Cardiac muscle cell (in vitro differentiated cells and primary cell): ENCODE data around the gene ARL16. TPM values are rescaled to one million over a fixed set of nuclear protein-coding genes. Genes with fewer than 3 reads are reported as not detected.

Experiments used
- DNase-seq, 2 donors: peaks; one replicate each; pipeline versions ENCODE4 v3.0.0 to v3.0.0-alpha.2; 2010 to 2017; ENCODE audit warnings: low read depth in 1 of 2, low spot score in 1 of 2
- H3K27ac ChIP-seq: fragments of 200-600 bp; sonication (generic); 2 replicates; pipeline ENCODE4 v1.5.1; 2016
- H3K27me3 ChIP-seq: fragments of 200-600 bp; sonication (generic); 2 replicates; pipeline ENCODE4 v1.6.0; 2016; ENCODE audit warnings: control low read depth
- H3K36me3 ChIP-seq: fragments of 200-600 bp; sonication (generic); 2 replicates; pipeline ENCODE4 v1.5.1; 2016; ENCODE audit warnings: control low read depth
- H3K4me1 ChIP-seq: fragments of 200-600 bp; sonication (generic); 2 replicates; pipeline ENCODE4 v1.8.1; 2017; ENCODE audit warnings: low read depth, mild to moderate bottlenecking, mixed run types
- H3K4me3 ChIP-seq: fragments of 200-600 bp; sonication (generic); 2 replicates; pipeline ENCODE4 v1.5.1; 2016; ENCODE audit warnings: mild to moderate bottlenecking
- H3K9me3 ChIP-seq: fragments of 200-600 bp; sonication (generic); 2 replicates; pipeline ENCODE4 v1.5.1; 2017; ENCODE audit warnings: low read depth, mild to moderate bottlenecking, control low read depth
- CTCF ChIP-seq: IDR thresholded peaks from 2 replicates; pipeline ENCODE4 v1.5.1; 2012; ENCODE audit warnings: low read depth, mild to moderate bottlenecking, low read length
- polyA plus RNA-seq: library from polyadenylated mRNA; unstranded; fragments of >200 nt; fragmentation: Nextera tagmentation; extraction: Ambion mirVana; gene quantifications from 2 replicates; pipeline ENCODE4 v1.2.1, GENCODE V29; 2016
- total RNA-seq: library from RNA; depleted of rRNA; stranded (reverse); fragments of >200 nt; gene quantifications from 2 replicates; pipeline ENCODE4 v1.2.3, GENCODE V29; 2016

The ARL16 gene
- total and polyA plus RNA-seq, 2 experiments from 2014 or later: 44.3 to 109 TPM

GRCh38 chr17:81693509-81694210 lies 10.1 kb upstream of the ARL16 start:
- H3K4me1 ChIP-seq: no peaks in the 10 kb centered on the region
- no peak overlapping the region for H3K27ac ChIP-seq
- H3K9me3 ChIP-seq: no peaks in the 10 kb centered on the region
- H3K36me3 ChIP-seq: peaks cover 37% of the 10 kb centered on the region
- H3K27me3 ChIP-seq: no peaks in the 10 kb centered on the region
- no peak for TF ChIP-seq CTCF
- H3K4me3 ChIP-seq: no peak overlapping the region
- DNase-seq: no peak

GRCh38 chr17:81691608-81692007 lies 8.0 kb upstream of the ARL16 start:
- no peaks in the 10 kb centered on the region for H3K9me3 ChIP-seq
- H3K27me3 ChIP-seq: no peaks in the 10 kb centered on the region
- no peak for TF ChIP-seq CTCF
- no peak for DNase-seq
- no peaks in the 10 kb centered on the region for H3K4me1 ChIP-seq
- no peak overlapping the region for H3K4me3 ChIP-seq
- peaks cover 40% of the 10 kb centered on the region for H3K36me3 ChIP-seq
- H3K27ac ChIP-seq: no peak overlapping the region

GRCh38 chr17:81691196-81691595 lies 7.6 kb upstream of the ARL16 start:
- Histone ChIP-seq H3K27me3 (no peaks in the 10 kb centered on the region), H3K4me3 (no peak overlapping the region), H3K4me1 (no peaks in the 10 kb centered on the region), H3K27ac (no peak overlapping the region), H3K36me3 (peaks cover 40% of the 10 kb centered on the region), H3K9me3 (no peaks in the 10 kb centered on the region)
- DNase-seq: no peak
- no peak for TF ChIP-seq CTCF

GRCh38 chr17:81690549-81690948 lies 7.0 kb upstream of the ARL16 start:
- Histone ChIP-seq H3K4me1 (no peaks in the 10 kb centered on the region), H3K36me3 (peaks cover 39% of the 10 kb centered on the region), H3K9me3 (no peaks in the 10 kb centered on the region), H3K4me3 (no peak overlapping the region), H3K27ac (no peak overlapping the region), H3K27me3 (no peaks in the 10 kb centered on the region)
- no peak for TF ChIP-seq CTCF
- DNase-seq: no peak

GRCh38 chr17:81690066-81690465 lies 6.5 kb upstream of the ARL16 start:
- Histone ChIP-seq H3K27ac (no peak overlapping the region), H3K9me3 (no peaks in the 10 kb centered on the region), H3K4me1 (peaks cover 2% of the 10 kb centered on the region), H3K36me3 (peaks cover 35% of the 10 kb centered on the region), H3K27me3 (no peaks in the 10 kb centered on the region), H3K4me3 (no peak overlapping the region)
- DNase-seq: no peak
- no peak for TF ChIP-seq CTCF

- no peaks in the 10 kb centered on the region for H3K9me3 ChIP-seq
- no peaks in the 10 kb centered on the region for H3K27me3 ChIP-seq
- peaks cover 29% of the 10 kb centered on the region for H3K36me3 ChIP-seq
- no peak for TF ChIP-seq CTCF
- no peak overlapping the region for H3K4me3 ChIP-seq
- peaks cover 8% of the 10 kb centered on the region for H3K4me1 ChIP-seq
- H3K27ac ChIP-seq: no peak overlapping the region
- no peak for DNase-seq
These were observed 5.0 kb upstream of the ARL16 start for GRCh38 chr17:81688616-81689015.
